NCI-H2029 treated with DMSO at 0.1 percent for 48 hours (cell line): ENCODE data around the gene RAI1.

Experiments used
- DNase-seq: peaks from one replicate; lab custom pipeline; 2025; lab: John Stamatoyannopoulos, UW

The RAI1 gene

GRCh38 chr17:17719199-17719940, 38.1 kb downstream of the RAI1 start:
- no peak for DNase-seq

- DNase-seq: no peak
Measured at GRCh38 chr17:17719966-17720543, 38.8 kb downstream of the RAI1 start.

- no peak for DNase-seq
Measured at GRCh38 chr17:17721140-17721668, 39.9 kb downstream of the RAI1 start.

DNA sequence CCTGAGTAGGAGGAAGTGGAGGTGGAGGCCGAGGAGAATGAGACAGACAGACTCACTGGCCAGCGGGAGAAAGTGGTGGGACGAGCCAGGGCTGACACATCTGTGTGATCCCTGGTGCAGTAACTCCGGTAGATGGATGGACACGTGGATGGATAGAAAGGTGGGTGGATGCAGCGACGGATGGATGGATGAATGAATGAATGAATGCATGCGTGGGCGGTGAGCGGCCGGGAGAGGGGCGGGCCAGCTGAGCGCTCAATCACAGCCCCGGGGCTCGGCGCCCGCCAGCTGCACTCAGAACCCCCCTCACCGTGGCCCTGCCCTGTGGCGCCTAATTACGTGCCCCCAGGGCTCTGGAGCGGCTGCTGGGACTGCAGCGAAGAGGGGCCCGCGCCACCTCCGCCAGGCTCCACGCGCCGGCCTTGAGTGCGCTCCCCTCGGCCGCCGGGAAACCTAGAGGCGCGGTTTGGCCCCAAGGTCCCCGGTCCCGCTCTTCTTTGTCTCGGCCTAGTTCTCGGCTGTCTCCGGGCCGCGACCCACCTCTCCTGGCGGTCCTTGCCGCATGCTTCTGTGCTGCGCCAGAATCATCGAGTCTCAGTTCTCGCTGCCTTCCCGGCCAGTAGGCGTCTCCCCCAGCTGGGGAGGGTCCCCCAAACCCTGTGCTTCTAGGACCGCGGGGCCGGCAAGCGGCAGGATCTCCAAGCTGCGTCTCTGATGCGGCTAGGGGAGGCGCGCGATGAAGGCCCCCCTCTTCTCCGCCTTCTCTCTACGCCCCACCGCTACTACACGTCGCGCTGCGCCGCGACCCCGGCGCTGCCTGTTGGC, 41.0 kb downstream of the RAI1 start:
- DNase-seq: no peak

DNA sequence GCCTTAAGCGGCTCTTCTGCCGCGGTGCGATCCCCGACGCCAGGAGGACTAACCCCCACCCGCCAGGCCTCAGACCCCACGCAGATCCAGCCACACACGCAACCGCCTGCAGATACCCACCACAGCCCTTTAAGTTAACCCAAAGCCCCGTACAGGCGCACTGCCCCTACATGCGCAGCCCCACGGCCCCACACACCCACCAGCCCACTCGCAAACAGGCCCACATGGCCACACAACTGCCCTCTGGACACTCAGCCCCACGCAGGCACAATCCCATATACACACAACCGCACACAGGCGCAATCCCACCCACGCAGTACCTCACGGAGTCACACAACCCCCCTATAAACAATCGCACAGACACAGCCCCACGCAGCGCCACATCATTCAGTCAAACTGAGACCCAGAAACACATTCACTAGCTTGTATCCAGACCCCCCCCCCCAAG, 41.7 kb downstream of the RAI1 start:
- DNase-seq: no peak

GRCh38 chr17:17723354-17724261, 42.4 kb downstream of the RAI1 start:
- no peak for DNase-seq

GRCh38 chr17:17724307-17725010, 43.2 kb downstream of the RAI1 start:
- no peak for DNase-seq

DNA sequence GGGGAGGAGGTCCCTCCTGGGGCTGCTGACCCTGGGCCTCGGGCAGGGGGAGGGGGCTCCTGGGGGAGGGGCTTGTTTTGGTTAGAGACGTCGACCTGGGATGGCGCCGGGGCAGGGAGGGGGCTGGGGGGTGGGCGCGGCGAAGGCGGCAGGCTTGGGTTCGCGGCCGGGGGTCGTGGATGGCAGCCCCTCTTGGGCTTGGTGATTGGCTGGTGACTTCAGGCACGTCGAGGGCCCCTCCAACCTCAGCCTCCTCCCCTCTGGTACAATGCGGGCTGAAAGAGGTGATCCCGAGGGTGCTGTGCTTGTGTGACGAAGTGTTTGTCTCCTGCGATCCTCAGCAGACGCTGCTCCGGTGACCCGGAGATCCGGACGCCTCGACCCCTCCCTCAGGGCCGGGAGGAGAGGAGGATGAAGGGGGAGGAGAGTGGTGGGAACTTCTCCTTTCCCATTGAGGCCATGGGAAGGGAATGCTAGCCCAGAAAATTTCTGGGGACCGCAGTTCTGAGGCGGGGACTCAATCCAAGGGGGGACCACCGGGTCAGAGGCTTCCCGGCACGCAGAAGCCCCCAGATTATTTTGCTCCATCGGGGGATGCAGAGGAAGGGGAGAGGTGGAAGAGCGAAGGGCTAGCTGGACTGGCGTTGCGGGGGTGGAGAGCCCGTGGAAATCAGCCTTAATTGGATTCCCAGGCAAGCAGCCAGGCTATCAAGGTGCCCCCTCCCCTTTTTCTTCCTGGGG, 43.9 kb downstream of the RAI1 start:
- no peak for DNase-seq

DNA sequence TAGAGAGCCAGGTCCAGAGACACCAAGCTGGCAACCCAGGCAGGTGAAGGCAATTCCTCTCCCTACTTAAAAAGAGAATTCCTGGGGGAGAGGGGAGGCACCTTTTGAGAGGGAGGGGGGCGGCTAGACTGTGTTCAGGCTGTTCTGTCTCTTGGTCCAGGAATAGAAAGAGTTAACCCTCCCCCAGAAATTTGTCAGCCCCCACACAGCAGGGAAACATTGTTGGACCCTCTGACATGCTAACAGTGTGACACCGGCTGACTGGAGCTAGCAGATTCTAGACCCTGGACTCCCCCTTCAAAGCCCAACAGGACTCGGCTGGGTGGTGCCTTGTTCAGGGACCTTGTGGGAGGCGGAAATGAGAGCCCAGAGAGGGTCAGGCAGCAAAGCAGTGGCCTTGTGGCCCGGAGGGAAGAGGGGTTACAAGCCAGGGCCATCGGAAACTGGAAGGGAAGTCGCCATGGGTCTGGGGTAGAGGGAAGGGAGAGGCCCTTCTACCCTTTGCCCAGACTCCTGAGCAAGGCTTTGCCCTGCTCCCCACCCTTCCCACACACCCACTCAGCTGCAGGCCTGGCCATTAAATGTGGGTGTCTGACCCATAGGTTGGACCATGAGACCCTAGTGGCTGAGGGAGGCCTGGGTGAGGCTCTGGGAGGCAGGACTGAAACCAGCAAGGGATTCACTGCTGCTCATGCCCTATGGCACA, 44.6 kb downstream of the RAI1 start:
- DNase-seq: no peak

DNA sequence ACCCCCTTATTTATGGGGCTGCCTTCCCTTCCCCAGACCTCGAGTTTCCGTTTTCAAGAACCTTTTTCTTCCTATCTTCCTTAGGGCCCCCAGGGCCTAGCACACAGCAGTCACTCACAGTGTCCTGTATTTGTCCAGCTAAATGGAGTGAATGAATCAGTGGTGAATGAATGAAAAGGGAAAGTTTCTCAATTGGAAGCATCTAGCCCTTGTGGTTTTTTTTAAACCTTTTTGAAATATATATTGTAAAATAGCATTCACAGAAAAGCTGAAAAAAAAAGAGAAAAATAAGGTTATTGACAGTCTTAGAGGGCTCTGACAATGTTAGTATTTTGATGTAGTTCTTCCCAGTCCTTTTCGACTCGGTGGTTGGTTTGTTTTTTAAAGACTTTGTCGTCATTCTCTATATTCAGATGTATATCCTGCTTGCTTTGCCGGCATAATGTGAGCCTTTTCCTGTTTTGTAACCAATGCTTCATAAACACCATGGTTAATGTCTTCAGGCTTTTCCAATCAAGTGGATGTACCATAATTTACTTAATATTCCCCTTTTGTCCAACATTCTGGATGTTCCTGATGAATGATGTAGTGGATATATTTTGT, 45.3 kb downstream of the RAI1 start:
- DNase-seq: no peak

- DNase-seq: no peak
Measured at GRCh38 chr17:17727111-17727659, 45.9 kb downstream of the RAI1 start.

GRCh38 chr17:17728146-17728545, 46.9 kb downstream of the RAI1 start:
- no peak for DNase-seq

- no peak for DNase-seq
Measured at GRCh38 chr17:17728550-17729251, 47.4 kb downstream of the RAI1 start.

GRCh38 chr17:17729620-17730249, 48.5 kb downstream of the RAI1 start:
- no peak for DNase-seq

DNA sequence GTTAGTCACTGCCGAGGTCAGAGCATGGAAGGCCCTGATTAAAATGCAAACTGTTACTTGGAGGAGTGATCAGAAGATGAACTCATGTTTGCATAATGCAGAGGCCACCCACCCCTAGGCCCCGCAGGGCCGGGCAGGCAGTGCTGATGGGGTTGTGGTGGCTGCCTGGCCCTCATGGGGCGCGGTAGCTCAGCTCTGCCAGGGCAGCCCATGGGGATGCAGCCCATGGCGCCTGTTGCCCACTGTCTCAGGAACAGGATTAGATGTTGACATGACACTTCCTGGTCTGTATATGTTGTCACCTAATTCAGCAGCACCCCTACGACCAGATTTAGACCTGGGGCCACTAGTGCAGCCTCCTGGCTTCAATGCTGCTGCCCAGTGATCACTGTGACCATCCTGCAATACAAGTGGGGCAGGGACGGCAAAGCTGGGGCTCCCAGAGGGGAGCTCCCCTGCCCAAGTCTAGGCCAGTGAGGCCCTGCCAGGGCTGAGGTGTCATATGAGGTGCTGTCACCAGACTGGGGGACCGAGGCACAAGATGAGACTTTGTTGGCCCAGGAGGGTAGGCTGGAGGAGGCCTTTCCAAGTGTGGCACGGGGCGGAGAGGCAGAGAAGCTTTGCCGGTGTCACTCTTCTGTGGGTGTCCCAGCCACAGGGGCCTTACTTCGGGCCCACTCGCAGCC, 49.1 kb downstream of the RAI1 start:
- DNase-seq: no peak

DNA sequence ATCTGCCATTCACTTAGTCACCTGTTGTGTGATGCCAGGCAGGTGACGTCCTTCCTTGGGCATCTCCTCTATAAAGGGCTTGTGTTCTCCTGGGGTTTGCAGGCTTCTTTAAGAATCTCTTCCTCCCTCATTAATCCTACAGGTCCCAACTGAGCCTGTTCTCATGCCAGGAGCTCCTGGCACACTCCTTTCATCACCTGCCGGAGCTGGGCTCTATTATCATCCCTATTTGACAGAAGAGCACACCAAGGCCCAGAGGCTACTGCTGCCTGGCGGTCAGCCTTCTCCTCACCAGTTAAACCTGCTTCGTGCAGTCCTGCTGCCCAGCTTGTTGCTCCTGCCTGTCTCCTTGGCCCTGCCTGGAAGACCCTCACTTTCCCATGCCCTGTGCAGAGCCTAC, 51.2 kb downstream of the RAI1 start:
- DNase-seq: no peak
